KOPT-K1 (cell line): Measurements from ENCODE around the gene ZCCHC18.

Experiments used
- H3K27ac ChIP-seq: fragments of 200-600 bp; sonication (generic); 2 replicates; pipeline ENCODE4 v1.5.1; 2016; ENCODE audit warnings: antibody characterized with exemption, mild to moderate bottlenecking, low read depth, low read length; ENCODE audit not compliant: poor library complexity, severe bottlenecking
- H3K36me3 ChIP-seq: fragments of 200-600 bp; sonication (generic); 2 replicates; pipeline ENCODE4 v1.5.1; 2017; ENCODE audit warnings: antibody characterized with exemption, mild to moderate bottlenecking, low read length, moderate library complexity; ENCODE audit not compliant: insufficient read depth
- H3K9me3 ChIP-seq: fragments of 200-600 bp; sonication (generic); 2 replicates; pipeline ENCODE4 v1.5.1; 2017; ENCODE audit warnings: antibody characterized with exemption, low read length, mild to moderate bottlenecking; ENCODE audit not compliant: insufficient read depth, poor library complexity, severe bottlenecking

The ZCCHC18 gene

DNA sequence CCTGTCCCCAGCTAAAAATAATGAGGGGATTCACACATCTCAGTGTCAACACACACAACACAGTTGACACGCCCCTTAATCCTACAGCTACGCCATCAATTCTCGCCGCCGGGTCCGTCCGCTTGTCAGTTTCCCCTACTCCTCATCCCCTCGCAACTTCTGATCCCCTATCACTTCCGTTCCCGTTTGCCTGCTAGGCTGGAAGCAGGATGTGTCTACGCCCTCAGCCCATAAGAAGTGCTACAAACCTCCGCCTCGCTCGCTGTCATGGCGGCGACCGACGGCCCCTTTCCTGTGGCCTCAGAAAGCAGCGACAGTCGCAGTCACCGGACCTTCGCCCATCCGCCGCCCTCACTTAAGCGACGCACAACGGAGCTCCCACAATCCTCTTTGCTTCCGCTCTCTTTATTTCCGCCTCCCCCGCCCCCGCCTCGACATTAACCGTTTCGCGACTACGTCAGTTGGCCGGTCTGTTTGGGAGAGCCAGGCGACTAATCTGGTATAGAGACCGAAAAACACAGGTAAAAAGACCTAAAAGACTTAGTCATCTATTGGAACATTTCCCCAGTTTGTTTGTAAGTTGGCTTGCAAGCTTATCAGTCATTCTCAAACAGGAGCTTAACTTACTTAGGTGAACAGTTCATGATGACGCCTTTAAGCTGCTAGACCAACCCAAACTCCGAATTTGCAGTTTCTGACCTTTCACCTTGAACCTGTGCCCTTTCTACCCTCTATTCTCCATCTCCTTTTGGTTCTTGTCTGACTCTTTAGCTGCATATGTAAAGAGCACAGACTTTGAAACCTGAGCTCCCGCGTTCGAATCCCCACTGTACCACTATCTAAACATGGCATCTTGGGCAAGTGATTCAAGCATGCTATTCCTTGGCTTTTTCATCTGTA lies 44.6 kb downstream of the ZCCHC18 start, which contains the start of gene SLC25A53:
Gene SLC25A53 (minus strand): TSS at position 380 of the 900 bp plus-strand sequence. CDS start 51,752 bp downstream, outside the sequence.
- H3K36me3 ChIP-seq: no peaks in the 10 kb centered on the region
- no peaks in the 10 kb centered on the region for H3K9me3 ChIP-seq
- peak within 1 kb of the TSS; percentile 93 for H3K27ac ChIP-seq
